ENCODE results near the gene MGA. TPM values are rescaled to one million over a fixed set of nuclear protein-coding genes. Genes with fewer than 3 reads are reported as not detected.

The MGA gene
- total RNA-seq, 4 donors from 2014 or later: 34.9 to 50.7 (median 35.9) TPM

GRCh38 chr15:41804916-41805666 lies 144.9 kb downstream of the MGA start:
- ATAC-seq (ENCODE audit: low FRiP score): no peak
- DNase-seq (ENCODE audit: low spot score): no peak
- TF ChIP-seq, protein P1, sequence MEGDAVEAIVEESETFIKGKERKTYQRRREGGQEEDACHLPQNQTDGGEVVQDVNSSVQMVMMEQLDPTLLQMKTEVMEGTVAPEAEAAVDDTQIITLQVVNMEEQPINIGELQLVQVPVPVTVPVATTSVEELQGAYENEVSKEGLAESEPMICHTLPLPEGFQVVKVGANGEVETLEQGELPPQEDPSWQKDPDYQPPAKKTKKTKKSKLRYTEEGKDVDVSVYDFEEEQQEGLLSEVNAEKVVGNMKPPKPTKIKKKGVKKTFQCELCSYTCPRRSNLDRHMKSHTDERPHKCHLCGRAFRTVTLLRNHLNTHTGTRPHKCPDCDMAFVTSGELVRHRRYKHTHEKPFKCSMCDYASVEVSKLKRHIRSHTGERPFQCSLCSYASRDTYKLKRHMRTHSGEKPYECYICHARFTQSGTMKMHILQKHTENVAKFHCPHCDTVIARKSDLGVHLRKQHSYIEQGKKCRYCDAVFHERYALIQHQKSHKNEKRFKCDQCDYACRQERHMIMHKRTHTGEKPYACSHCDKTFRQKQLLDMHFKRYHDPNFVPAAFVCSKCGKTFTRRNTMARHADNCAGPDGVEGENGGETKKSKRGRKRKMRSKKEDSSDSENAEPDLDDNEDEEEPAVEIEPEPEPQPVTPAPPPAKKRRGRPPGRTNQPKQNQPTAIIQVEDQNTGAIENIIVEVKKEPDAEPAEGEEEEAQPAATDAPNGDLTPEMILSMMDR (IDR thresholded peaks at IDR 0.05): no peak

- TF ChIP-seq, protein P1 (IDR thresholded peaks at IDR 0.05): no peak
- DNase-seq (ENCODE audit: low spot score) (no peak), ATAC-seq (ENCODE audit: low FRiP score) (no peak)
These were observed 145.5 kb downstream of the MGA start for GRCh38 chr15:41805711-41806110.

GRCh38 chr15:41806291-41807181 lies 146.3 kb downstream of the MGA start:
- TF ChIP-seq, protein P1 (IDR thresholded peaks at IDR 0.05): no peak
- DNase-seq (ENCODE audit: low spot score) (no peak), ATAC-seq (ENCODE audit: low FRiP score) (peak; percentile 63)

GRCh38 chr15:41809121-41809520 lies 148.9 kb downstream of the MGA start:
- no peak for ATAC-seq (ENCODE audit: low FRiP score)
- no peak for DNase-seq (ENCODE audit: low spot score)
- TF ChIP-seq, protein P1 (IDR thresholded peaks at IDR 0.05): no peak

- no peak for ATAC-seq (ENCODE audit: low FRiP score)
- TF ChIP-seq, protein P1 (IDR thresholded peaks at IDR 0.05): no peak
- DNase-seq (ENCODE audit: low spot score): no peak
These were observed 149.5 kb downstream of the MGA start for GRCh38 chr15:41809526-41810220.

- ATAC-seq (ENCODE audit: low FRiP score) (no peak), DNase-seq (ENCODE audit: low spot score) (no peak)
- TF ChIP-seq, protein P1 (IDR thresholded peaks at IDR 0.05): no peak
These were observed 150.6 kb downstream of the MGA start for GRCh38 chr15:41810651-41811431.
